ENCODE results near the gene KIAA0825.
"Not testable (repeated sequence)": the region's sequence is repeated elsewhere in the genome, so short reads cannot be mapped to it uniquely, and the experiment has no call there.

The KIAA0825 gene

DNA sequence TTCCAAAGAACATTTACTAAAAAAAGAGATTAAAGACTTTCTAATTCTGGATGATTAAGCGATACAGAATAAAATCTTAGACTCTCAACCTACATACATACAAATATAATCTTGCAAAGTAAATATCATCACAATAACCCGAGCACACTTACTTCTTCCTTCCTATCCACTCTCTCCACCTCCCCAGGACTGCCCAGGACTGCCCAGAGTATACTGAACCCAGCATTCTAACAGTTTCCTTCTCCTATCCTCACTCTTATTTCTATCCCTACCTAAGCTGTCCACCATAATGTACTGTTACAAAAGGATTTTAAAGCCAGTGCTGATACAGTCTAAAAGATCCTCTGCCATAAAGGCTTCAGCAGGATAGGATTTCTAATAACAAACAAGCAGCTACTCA is 463.7 kb downstream of the KIAA0825 start:
- DNase-seq: no peak

- DNase-seq: no peak
These were observed 464.5 kb downstream of the KIAA0825 start for GRCh38 chr5:94153736-94154450.

DNA sequence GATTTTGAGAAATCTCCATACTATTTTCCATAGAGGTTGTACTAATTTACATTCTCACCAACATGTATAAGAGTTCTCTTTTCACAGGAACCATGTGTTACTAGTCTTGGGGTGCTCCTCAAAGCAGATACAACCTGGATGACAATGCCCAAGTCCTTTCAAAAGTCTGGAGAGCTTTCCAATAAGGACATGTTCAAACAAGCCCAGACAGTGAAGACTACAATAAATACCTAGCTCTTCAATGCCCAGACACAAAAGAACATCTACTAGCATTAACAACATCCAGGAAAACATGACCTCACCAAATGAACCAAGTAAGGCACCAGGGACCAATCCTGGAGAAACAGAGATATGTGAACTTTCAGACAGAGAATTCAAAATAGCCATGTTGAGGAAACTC is 474.8 kb downstream of the KIAA0825 start:
- not testable (repeated sequence) for DNase-seq

DNA sequence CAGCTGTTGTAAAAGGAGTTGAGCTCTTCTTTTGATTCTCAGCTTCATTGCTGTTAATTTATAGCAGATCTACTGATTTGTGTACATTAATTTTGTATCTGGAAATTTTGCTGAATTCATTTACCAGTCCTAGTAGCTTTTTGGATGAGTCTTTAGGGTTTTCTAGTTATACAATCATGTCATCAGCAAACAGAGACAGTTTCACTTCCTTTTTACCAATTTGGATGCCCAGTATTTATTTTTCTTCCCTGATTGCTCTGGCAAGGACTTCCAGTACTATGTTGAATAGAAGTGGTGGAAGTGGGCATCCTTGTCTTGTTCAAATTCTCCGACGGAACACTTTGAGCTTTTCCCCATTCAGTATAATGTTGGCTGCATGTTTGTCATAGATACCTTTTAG is 478.1 kb downstream of the KIAA0825 start:
- DNase-seq: no peak

GRCh38 chr5:94130077-94130476 is 488.3 kb downstream of the KIAA0825 start:
- no peak for DNase-seq

DNA sequence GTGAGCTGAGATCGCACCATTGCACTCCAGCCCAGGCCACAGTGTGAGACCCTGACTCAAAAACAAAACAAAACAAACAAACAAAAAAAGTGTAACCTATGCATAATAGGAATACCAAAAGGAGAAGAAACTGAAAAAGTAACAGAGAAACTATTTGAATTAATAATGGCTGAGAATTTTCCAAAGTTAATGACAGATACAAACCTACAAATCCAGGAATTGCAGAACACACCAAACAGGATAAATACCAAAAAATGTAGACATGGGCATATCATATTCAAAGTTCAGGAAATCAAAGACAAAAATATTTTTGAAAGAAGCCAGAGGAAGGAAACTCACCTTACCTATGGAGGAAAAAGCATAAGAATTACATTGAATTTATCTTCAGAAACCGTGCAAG is 493.3 kb downstream of the KIAA0825 start:
- DNase-seq: no peak

GRCh38 chr5:94116317-94116716 is 502.1 kb downstream of the KIAA0825 start:
- not testable (repeated sequence) for DNase-seq

DNA sequence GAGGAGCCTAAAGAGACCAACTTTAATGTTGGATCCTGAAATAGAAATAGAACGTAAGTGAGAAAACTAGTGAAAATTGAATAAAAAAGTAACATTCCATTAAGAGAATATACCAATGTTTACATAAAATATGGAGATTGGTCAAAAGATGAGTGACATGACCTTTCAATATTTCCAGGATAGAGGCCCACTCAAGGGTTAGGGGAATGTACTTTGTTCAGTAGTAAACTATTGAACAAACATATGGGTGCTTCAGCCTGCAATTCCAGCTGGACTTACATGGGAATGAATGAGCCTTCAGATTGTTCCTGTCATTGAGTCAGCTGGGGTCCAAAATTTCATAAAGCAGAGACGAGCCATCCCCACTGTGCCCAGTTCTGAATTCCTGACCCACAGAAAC is 505.3 kb downstream of the KIAA0825 start:
- no peak for DNase-seq

DNA sequence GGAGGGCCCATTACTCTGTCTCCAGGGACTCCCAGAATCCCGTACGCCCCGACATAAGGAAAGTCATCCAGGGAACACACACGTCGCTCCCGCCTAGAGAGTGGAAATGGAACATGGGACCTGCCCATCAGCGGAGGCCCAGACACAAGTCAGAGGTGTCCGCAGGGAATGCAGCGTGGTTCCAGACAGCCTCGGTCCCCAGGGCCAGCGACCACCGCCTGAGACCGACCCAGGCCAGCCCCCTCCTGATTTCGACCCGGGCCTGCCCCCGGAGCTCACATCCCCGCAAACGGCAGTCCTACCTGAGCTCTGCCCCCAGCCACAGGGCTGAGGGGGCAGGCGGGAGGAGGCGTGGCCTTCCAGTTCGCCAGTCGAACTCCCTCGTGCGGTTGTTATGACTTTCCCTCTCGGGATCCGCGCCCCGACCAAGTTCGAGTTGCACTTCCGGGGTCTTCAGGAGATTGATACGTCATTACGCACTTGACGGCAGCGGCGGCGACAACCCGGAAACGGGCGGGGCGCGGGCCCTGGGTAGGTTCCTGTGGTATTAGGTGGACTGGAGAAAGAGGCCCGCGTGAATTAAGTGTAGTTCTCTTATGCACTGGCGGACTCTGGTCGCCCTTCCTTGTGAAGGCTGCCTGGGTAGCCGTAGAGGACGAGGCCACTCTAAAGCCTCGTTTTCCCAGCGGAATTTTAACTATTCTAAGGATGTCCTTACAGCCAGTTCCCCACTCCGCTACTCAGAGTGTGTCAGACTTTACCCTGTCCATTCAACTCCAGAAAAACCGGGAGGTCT is 507.0 kb downstream of the KIAA0825 start:
- DNase-seq: peak; percentile 91

- no peak for DNase-seq
These were observed 514.7 kb downstream of the KIAA0825 start for GRCh38 chr5:94103514-94104245.

Data from activated gamma-delta T cell treated with Interleukin-2 at 50 U/mL for 16 hours (primary cell).